ENCODE measurements around the gene PLAC8.
"Not testable (repeated sequence)": the region's sequence is repeated elsewhere in the genome, so short reads cannot be mapped to it uniquely, and the experiment has no call there.

PLAC8 gene

GRCh38 chr4:83074086-83074704 is 40.3 kb downstream of the PLAC8 start:
- peak in 1 of 2 donors; percentile 15 for DNase-seq (ENCODE audit: low read depth in 2 of 2)

GRCh38 chr4:83071116-83071515 is 43.4 kb downstream of the PLAC8 start:
- no peak for DNase-seq (ENCODE audit: low read depth in 2 of 2)

- no peak for DNase-seq (ENCODE audit: low read depth in 2 of 2)
These were observed 47.4 kb downstream of the PLAC8 start for GRCh38 chr4:83067058-83067639.

GRCh38 chr4:83065266-83065665 is 49.3 kb downstream of the PLAC8 start:
- no peak for DNase-seq (ENCODE audit: low read depth in 2 of 2)

- DNase-seq (ENCODE audit: low read depth in 2 of 2): no peak
These were observed 51.8 kb downstream of the PLAC8 start for GRCh38 chr4:83062739-83063138.

GRCh38 chr4:83054928-83055327 is 59.6 kb downstream of the PLAC8 start:
- DNase-seq (ENCODE audit: low read depth in 2 of 2): no peak

- not testable (repeated sequence) for DNase-seq (ENCODE audit: low read depth in 2 of 2)
These were observed 65.7 kb downstream of the PLAC8 start for GRCh38 chr4:83048781-83049180.

GRCh38 chr4:83046693-83047473 is 67.6 kb downstream of the PLAC8 start:
- DNase-seq (ENCODE audit: low read depth in 2 of 2): no peak

GRCh38 chr4:83043801-83044407 is 70.6 kb downstream of the PLAC8 start:
- DNase-seq (ENCODE audit: low read depth in 2 of 2): no peak

GRCh38 chr4:83043157-83043556 is 71.4 kb downstream of the PLAC8 start:
- not testable (repeated sequence) for DNase-seq (ENCODE audit: low read depth in 2 of 2)

- no peak for DNase-seq (ENCODE audit: low read depth in 2 of 2)
These were observed 74.3 kb downstream of the PLAC8 start for GRCh38 chr4:83040269-83040668.

Data from stimulated activated CD8-positive, alpha-beta memory T cell treated with anti-CD3 and anti-CD28 coated beads, Interleukin-7, amount 100 ng/mL, for 1 hour (primary cell).